Chondrocyte (in vitro differentiated cells): ENCODE data around the gene PARD3B. TPM values are rescaled to one million over a fixed set of nuclear protein-coding genes. Genes with fewer than 3 reads are reported as not detected.
A peak's percentile ranks its signal among the peaks of the same experiment; 100 is the strongest.

Experiments used
- DNase-seq: peaks from one replicate; pipeline ENCODE4 v3.0.0; 2021; ENCODE audit warnings: mixed read lengths, low spot score
- H3K27ac Mint-ChIP-seq: one replicate; pipeline ENCODE4 v1.8.0; 2021; ENCODE audit warnings: mild to moderate bottlenecking, moderate library complexity, mixed read lengths; ENCODE audit not compliant: unreplicated experiment
- H3K27me3 Mint-ChIP-seq: 2 replicates; pipeline ENCODE4 v1.8.0; 2021; ENCODE audit warnings: low read depth, mixed read lengths
- H3K36me3 Mint-ChIP-seq: 2 replicates; pipeline ENCODE4 v1.8.0; 2021; ENCODE audit warnings: low read depth, mixed read lengths
- H3K4me1 Mint-ChIP-seq: 2 replicates; pipeline ENCODE4 v1.8.0; 2021; ENCODE audit warnings: low read depth, mild to moderate bottlenecking, mixed read lengths
- H3K4me3 Mint-ChIP-seq: one replicate; pipeline ENCODE4 v1.8.0; 2021; ENCODE audit warnings: mild to moderate bottlenecking, moderate library complexity, mixed read lengths; ENCODE audit not compliant: unreplicated experiment
- H3K9me3 Mint-ChIP-seq: 2 replicates; pipeline ENCODE4 v1.8.0; 2021; ENCODE audit warnings: low read depth, mixed read lengths
- total RNA-seq: library from RNA; stranded (reverse); gene quantifications from 3 replicates; pipeline ENCODE4 v1.2.1, GENCODE V29; 2021
- TF ChIP-seq, protein P1 (sequence below): fragments of 200-600 bp; sonication (generic); IDR thresholded peaks from 2 replicates; pipeline ENCODE4 v1.5.0; 2021; ENCODE audit warnings: antibody characterized with exemption, mild to moderate bottlenecking, moderate library complexity

The PARD3B gene
- total RNA-seq, 1 donor from 2014 or later = 24.9 TPM

DNA sequence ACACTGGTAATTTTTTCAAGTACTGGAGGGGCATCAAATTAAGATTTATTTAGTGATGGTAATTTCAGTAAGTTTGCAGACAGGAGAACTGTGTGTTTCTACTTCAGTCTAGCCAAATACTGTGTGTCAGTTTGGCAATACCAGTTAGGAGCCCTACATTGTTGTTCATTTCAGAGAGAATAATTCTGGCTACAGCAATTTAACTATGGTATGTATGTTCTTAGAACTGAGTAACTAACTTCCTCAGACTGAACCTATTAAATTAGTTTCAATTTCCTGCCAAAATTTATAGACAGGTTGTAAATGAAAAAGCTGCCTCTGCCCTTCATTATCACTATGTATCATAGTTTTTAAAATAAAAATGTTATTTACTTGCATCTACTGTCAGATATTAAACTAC, 332.4 kb downstream of the PARD3B start:
- peaks cover 7% of the 10 kb centered on the region for H3K4me1 Mint-ChIP-seq
- no peak for DNase-seq
- no peaks in the 10 kb centered on the region for H3K36me3 Mint-ChIP-seq
- no peak overlapping the region for H3K27ac Mint-ChIP-seq
- TF ChIP-seq, protein P1, sequence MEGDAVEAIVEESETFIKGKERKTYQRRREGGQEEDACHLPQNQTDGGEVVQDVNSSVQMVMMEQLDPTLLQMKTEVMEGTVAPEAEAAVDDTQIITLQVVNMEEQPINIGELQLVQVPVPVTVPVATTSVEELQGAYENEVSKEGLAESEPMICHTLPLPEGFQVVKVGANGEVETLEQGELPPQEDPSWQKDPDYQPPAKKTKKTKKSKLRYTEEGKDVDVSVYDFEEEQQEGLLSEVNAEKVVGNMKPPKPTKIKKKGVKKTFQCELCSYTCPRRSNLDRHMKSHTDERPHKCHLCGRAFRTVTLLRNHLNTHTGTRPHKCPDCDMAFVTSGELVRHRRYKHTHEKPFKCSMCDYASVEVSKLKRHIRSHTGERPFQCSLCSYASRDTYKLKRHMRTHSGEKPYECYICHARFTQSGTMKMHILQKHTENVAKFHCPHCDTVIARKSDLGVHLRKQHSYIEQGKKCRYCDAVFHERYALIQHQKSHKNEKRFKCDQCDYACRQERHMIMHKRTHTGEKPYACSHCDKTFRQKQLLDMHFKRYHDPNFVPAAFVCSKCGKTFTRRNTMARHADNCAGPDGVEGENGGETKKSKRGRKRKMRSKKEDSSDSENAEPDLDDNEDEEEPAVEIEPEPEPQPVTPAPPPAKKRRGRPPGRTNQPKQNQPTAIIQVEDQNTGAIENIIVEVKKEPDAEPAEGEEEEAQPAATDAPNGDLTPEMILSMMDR = no peak
- H3K27me3 Mint-ChIP-seq = no peaks in the 10 kb centered on the region
- no peaks in the 10 kb centered on the region for H3K9me3 Mint-ChIP-seq
- H3K4me3 Mint-ChIP-seq = no peak overlapping the region

DNA sequence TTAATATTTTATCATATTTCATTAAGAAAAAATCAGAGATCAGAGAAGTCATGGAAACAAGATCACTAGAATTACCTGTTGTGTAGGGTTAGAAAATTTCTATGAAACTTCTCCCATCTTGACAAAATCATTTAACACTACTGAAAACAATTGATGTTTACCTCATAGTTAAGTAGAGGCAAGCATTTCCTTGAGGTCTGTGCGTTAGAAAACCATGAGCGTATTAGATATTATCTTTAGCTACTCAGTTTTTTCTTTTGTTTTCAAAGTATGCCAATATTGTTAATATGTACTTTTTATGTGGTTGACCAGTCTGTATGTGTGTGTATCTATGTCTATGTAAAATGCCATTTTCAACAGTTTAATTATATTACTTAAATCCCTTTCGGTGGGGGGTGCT, 335.7 kb downstream of the PARD3B start:
- DNase-seq = no peak
- no peaks in the 10 kb centered on the region for H3K36me3 Mint-ChIP-seq
- no peak overlapping the region for H3K27ac Mint-ChIP-seq
- peaks cover 7% of the 10 kb centered on the region for H3K4me1 Mint-ChIP-seq
- no peak overlapping the region for H3K4me3 Mint-ChIP-seq
- TF ChIP-seq, protein P1 = no peak
- H3K9me3 Mint-ChIP-seq = peaks cover 5% of the 10 kb centered on the region
- no peaks in the 10 kb centered on the region for H3K27me3 Mint-ChIP-seq

DNA sequence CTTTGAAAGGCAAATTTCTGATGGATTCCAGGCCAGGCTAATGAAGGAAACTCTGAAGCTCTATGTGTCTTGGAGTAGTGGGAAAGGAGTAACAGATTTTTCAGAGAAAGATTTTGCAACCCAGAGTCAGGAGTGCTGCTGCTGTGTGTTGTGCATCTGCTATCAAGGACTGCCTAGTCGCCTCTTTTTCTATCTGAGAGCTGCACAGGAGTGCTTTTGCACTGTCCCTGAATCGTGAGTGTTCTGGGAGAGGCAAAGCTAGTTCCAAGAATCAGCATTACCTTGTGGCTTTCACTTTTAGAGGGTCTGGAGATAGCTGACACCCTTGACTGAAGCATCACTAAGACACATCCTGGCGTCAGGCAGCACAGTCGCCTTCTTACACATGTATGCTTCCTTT, 336.4 kb downstream of the PARD3B start:
- peaks cover 5% of the 10 kb centered on the region for H3K9me3 Mint-ChIP-seq
- no peak overlapping the region for H3K27ac Mint-ChIP-seq
- H3K4me3 Mint-ChIP-seq = no peak overlapping the region
- H3K27me3 Mint-ChIP-seq = no peaks in the 10 kb centered on the region
- H3K4me1 Mint-ChIP-seq = peaks cover 7% of the 10 kb centered on the region
- no peaks in the 10 kb centered on the region for H3K36me3 Mint-ChIP-seq
- no peak for DNase-seq
- TF ChIP-seq, protein P1 = no peak

DNA sequence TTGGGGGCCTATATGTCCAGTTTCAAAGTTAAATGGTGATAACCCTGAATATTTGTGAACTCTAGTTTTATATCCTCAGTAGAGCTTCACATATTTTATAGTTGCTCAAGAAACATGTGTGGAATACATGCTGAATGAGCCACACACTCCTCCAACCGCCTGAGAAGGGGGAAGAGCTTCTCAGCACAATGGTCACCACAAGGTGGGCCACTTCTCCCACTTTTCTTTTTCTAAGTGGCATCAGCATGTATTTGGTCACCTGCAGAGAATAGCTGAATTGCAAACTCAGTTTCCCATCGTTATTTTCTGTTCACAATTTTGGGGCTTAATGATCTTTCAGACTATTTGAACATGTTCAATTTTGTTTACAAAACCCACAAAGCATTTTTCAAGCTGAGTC, 340.5 kb downstream of the PARD3B start:
- TF ChIP-seq, protein P1 = peak; percentile 55
- Mint-ChIP-seq H3K36me3 (no peaks in the 10 kb centered on the region), H3K4me1 (peaks cover 6% of the 10 kb centered on the region), H3K27ac (no peak overlapping the region), H3K9me3 (peaks cover 5% of the 10 kb centered on the region), H3K4me3 (no peak overlapping the region), H3K27me3 (no peaks in the 10 kb centered on the region)
- no peak for DNase-seq

DNA sequence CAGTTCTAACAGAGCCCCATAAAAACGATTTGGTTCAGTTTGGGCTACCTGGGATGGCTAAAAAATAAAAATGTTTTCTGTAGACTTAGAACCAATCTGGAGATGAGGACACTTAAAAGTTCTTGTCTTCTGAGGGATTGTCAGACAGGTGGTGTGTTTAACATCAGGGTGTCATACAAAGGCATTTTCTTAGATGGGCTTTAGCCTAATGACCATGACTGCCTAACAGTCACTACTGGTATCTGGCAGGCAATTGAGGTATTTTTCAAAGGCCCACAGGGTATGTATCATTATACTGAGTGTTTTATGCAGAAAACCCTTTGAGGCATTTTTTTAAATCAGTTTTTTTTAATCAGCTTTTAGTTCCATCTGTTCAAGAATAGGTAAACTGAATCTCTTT, 341.4 kb downstream of the PARD3B start:
- TF ChIP-seq, protein P1 = no peak
- no peak for DNase-seq
- Mint-ChIP-seq H3K9me3 (peaks cover 5% of the 10 kb centered on the region), H3K4me3 (no peak overlapping the region), H3K27me3 (no peaks in the 10 kb centered on the region), H3K4me1 (peaks cover 6% of the 10 kb centered on the region), H3K27ac (no peak overlapping the region), H3K36me3 (no peaks in the 10 kb centered on the region)
